ENCODE data around the gene LAYN. TPM values are rescaled to one million over a fixed set of nuclear protein-coding genes. Genes with fewer than 3 reads are reported as not detected.

Gene LAYN
- polyA plus RNA-seq, 1 of the 3 experiments (the other 2 are of a cell fraction): 366 TPM

- POLR2A ChIA-PET: no interaction called here
- TF ChIP-seq, protein P1, sequence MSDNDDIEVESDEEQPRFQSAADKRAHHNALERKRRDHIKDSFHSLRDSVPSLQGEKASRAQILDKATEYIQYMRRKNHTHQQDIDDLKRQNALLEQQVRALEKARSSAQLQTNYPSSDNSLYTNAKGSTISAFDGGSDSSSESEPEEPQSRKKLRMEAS (IDR thresholded peaks at IDR 0.05; ENCODE audit: low read depth): no peak
- 0 out of 2 replicates have a peak, but pooled peaks have one; percentile 23 for TF ChIP-seq FOSL2 (IDR thresholded peaks at IDR 0.05; ENCODE audit: borderline replicate concordance, low read depth)
- peak; percentile 20; the same call in 1 of the 2 replicates for TF ChIP-seq JUND (IDR thresholded peaks at IDR 0.05)
- TF ChIP-seq FOXM1 (IDR thresholded peaks at IDR 0.05; ENCODE audit: low read depth): no peak
- WGBS (ENCODE audit: low lambda C conversion rate): 64% methylated on average over 6 of the region's 6 CpGs
- Histone ChIP-seq H3K4me2 (peak overlapping the region; percentile 28), H3K36me3 (replicated peaks in 1 of 2; ENCODE audit: control insufficient read depth in 1 of 2, insufficient read depth in 2 of 2, low read length in 1 of 2) (peaks cover 0 to 3% of the 10 kb centered on the region in 2 experiments), H4K20me1 (ENCODE audit: insufficient read depth) (no peaks in the 10 kb centered on the region), H3K9me2 (no peaks in the 10 kb centered on the region), H2AFZ (ENCODE audit: low read depth) (no peak overlapping the region), H3K27ac (ENCODE audit: low read depth in 2 of 2, low read length in 1 of 2) (peak overlapping the region in 1 of 2 experiments; percentile 21; a peak in 2 of 4 replicates), H3K79me2 (ENCODE audit: insufficient read depth) (peaks cover 13% of the 10 kb centered on the region), H3K9ac (no peak overlapping the region), H3K4me3 (ENCODE audit: low read depth in 2 of 2, low read length in 1 of 2) (no peak overlapping the region), H3K27me3 (ENCODE audit: insufficient read depth) (no peaks in the 10 kb centered on the region), H3K4me1 (ENCODE audit: control insufficient read depth in 1 of 2, insufficient read depth in 2 of 2, low read depth in 1 of 2, low read length in 1 of 2) (peaks cover 8 to 18% of the 10 kb centered on the region in 2 experiments), H3K9me3 (no peaks in the 10 kb centered on the region), H3F3A (replicated peaks; ENCODE audit: insufficient read depth) (peaks cover 42% of the 10 kb centered on the region)
- CTCF ChIA-PET: interaction anchor here (1.3 kb wide), 1 partner anchor 16 kb away, joined by 3 read pairs; no protein-coding TSS in a partner anchor
- no peak for DNase-seq
These were observed 5.2 kb upstream of the LAYN start for GRCh38 chr11:111535281-111535680.

DNA sequence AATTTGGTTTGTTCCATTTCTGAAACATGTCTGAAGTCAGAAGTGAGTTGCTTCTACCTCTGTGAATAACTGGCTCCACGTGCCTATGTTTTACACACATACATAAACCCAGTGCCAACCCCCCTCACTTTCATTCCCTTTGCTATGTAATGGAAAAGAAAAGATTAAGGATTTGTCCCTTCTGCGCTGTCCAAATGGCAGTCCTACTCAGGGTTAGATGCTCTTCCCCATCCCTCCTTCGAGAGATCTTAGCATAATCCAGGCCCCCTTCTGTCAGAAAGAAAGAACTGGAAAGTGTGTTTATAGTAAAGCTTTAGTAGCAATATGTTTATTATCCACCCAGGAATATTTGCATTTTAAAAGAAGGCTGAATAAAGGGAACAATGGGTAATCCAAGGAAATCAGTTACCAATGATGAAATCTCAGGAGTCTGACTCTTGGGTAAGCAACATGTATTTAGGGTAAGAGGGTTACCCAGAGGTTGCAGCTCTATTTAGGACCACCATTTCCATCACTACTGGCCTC, 3.1 kb upstream of the LAYN start:
- Histone ChIP-seq H3K27me3 (ENCODE audit: insufficient read depth) (no peaks in the 10 kb centered on the region), H3K4me3 (ENCODE audit: low read depth in 2 of 2, low read length in 1 of 2) (no peak overlapping the region), H3K27ac (ENCODE audit: low read depth in 2 of 2, low read length in 1 of 2) (no peak overlapping the region), H3F3A (replicated peaks; ENCODE audit: insufficient read depth) (peaks cover 24% of the 10 kb centered on the region), H3K9me3 (no peaks in the 10 kb centered on the region), H2AFZ (ENCODE audit: low read depth) (no peak overlapping the region), H3K9me2 (no peaks in the 10 kb centered on the region), H3K4me2 (no peak overlapping the region), H3K4me1 (ENCODE audit: control insufficient read depth in 1 of 2, insufficient read depth in 2 of 2, low read depth in 1 of 2, low read length in 1 of 2) (peaks cover 11 to 25% of the 10 kb centered on the region in 2 experiments; a peak in 3 of 4 replicates), H4K20me1 (ENCODE audit: insufficient read depth) (peaks cover 4% of the 10 kb centered on the region), H3K36me3 (replicated peaks in 1 of 2; ENCODE audit: control insufficient read depth in 1 of 2, insufficient read depth in 2 of 2, low read length in 1 of 2) (peaks cover 2 to 9% of the 10 kb centered on the region in 2 experiments), H3K79me2 (ENCODE audit: insufficient read depth) (peaks cover 34% of the 10 kb centered on the region), H3K9ac (no peak overlapping the region)
- CTCF ChIA-PET: no interaction called here
- no peak for DNase-seq
- TF ChIP-seq REST (IDR thresholded peaks at IDR 0.05; ENCODE audit: low read depth, low read length) (peak; percentile 50; the same call in 1 of the 2 replicates), YY1 (IDR thresholded peaks at IDR 0.05; ENCODE audit: low read depth) (no peak)
- POLR2A ChIA-PET: interaction anchor here (0.6 kb wide), 1 partner anchor 21 kb away, joined by 3 read pairs; no protein-coding TSS in a partner anchor
- WGBS (ENCODE audit: low lambda C conversion rate): 93% methylated on average over 3 of the region's 3 CpGs
